ENCODE data around the gene TMTC3.
"Not testable (repeated sequence)": the region's sequence is repeated elsewhere in the genome, so short reads cannot be mapped to it uniquely, and the experiment has no call there.

Gene TMTC3

GRCh38 chr12:88163371-88163770 is 21.3 kb downstream of the TMTC3 start:
- in situ Hi-C loops (cut with HindIII; ENCODE audit: low sequenced_read_pairs), result no loop called here

- in situ Hi-C loops (cut with HindIII; ENCODE audit: low sequenced_read_pairs), result no loop called here
Measured at GRCh38 chr12:88166179-88166578, 24.1 kb downstream of the TMTC3 start.

GRCh38 chr12:88167384-88167783 is 25.3 kb downstream of the TMTC3 start:
- in situ Hi-C loops (cut with HindIII; ENCODE audit: low sequenced_read_pairs), result no loop called here

- in situ Hi-C loops (cut with HindIII; ENCODE audit: low sequenced_read_pairs), result no loop called here
Measured at GRCh38 chr12:88172844-88173407, 30.8 kb downstream of the TMTC3 start.

- in situ Hi-C loops (cut with HindIII; ENCODE audit: low sequenced_read_pairs), result no loop called here
Measured at GRCh38 chr12:88175544-88175943, 33.4 kb downstream of the TMTC3 start.

- in situ Hi-C loops (cut with HindIII; ENCODE audit: low sequenced_read_pairs), result no loop called here
Measured at GRCh38 chr12:88179436-88180014, 37.4 kb downstream of the TMTC3 start.

GRCh38 chr12:88181881-88182280 is 39.8 kb downstream of the TMTC3 start:
- in situ Hi-C loops (cut with HindIII; ENCODE audit: low sequenced_read_pairs), result no loop called here

GRCh38 chr12:88182416-88182815 is 40.3 kb downstream of the TMTC3 start:
- in situ Hi-C loops (cut with HindIII; ENCODE audit: low sequenced_read_pairs), result no loop called here

GRCh38 chr12:88184196-88184595 is 42.1 kb downstream of the TMTC3 start:
- in situ Hi-C loops (cut with HindIII; ENCODE audit: low sequenced_read_pairs), result no loop called here

GRCh38 chr12:88185279-88185678 is 43.2 kb downstream of the TMTC3 start:
- in situ Hi-C loops (cut with HindIII; ENCODE audit: low sequenced_read_pairs), result no loop called here

GRCh38 chr12:88185988-88186387 is 43.9 kb downstream of the TMTC3 start:
- in situ Hi-C loops (cut with HindIII; ENCODE audit: low sequenced_read_pairs), result no loop called here

- in situ Hi-C loops (cut with HindIII; ENCODE audit: low sequenced_read_pairs), result no loop called here
Measured at GRCh38 chr12:88187571-88187970, 45.5 kb downstream of the TMTC3 start.

GRCh38 chr12:88188180-88188579 is 46.1 kb downstream of the TMTC3 start:
- in situ Hi-C loops (cut with HindIII; ENCODE audit: low sequenced_read_pairs), result no loop called here

GRCh38 chr12:88192426-88192825 is 50.3 kb downstream of the TMTC3 start:
- in situ Hi-C loops (cut with HindIII; ENCODE audit: low sequenced_read_pairs), result no loop called here

GRCh38 chr12:88194868-88195267 is 52.8 kb downstream of the TMTC3 start:
- in situ Hi-C loops (cut with HindIII; ENCODE audit: low sequenced_read_pairs), result no loop called here

- in situ Hi-C loops (cut with HindIII; ENCODE audit: low sequenced_read_pairs), result no loop called here
Measured at GRCh38 chr12:88200029-88200428, 57.9 kb downstream of the TMTC3 start.

- in situ Hi-C loops (cut with HindIII; ENCODE audit: low sequenced_read_pairs), result no loop called here
Measured at GRCh38 chr12:88202500-88202899, 60.4 kb downstream of the TMTC3 start.

GRCh38 chr12:88206601-88207000 is 64.5 kb downstream of the TMTC3 start:
- in situ Hi-C loops (cut with HindIII; ENCODE audit: low sequenced_read_pairs), result no loop called here

- in situ Hi-C loops (cut with HindIII; ENCODE audit: low sequenced_read_pairs), result no loop called here
Measured at GRCh38 chr12:88207921-88208620, 66.0 kb downstream of the TMTC3 start.

GRCh38 chr12:88208661-88209060 is 66.6 kb downstream of the TMTC3 start:
- in situ Hi-C loops (cut with HindIII; ENCODE audit: low sequenced_read_pairs), result no loop called here

GRCh38 chr12:88210311-88210710 is 68.2 kb downstream of the TMTC3 start:
- in situ Hi-C loops (cut with HindIII; ENCODE audit: low sequenced_read_pairs), result not testable (repeated sequence)

GRCh38 chr12:88218293-88218692 is 76.2 kb downstream of the TMTC3 start:
- in situ Hi-C loops (cut with HindIII; ENCODE audit: low sequenced_read_pairs), result no loop called here

All from DLD1 (cell line).